ENCODE results near the gene VSIG10. TPM values are rescaled to one million over a fixed set of nuclear protein-coding genes. Genes with fewer than 3 reads are reported as not detected.

Gene VSIG10
- total RNA-seq, 2 donors from 2014 or later = 2.6 to 7.3 TPM

DNA sequence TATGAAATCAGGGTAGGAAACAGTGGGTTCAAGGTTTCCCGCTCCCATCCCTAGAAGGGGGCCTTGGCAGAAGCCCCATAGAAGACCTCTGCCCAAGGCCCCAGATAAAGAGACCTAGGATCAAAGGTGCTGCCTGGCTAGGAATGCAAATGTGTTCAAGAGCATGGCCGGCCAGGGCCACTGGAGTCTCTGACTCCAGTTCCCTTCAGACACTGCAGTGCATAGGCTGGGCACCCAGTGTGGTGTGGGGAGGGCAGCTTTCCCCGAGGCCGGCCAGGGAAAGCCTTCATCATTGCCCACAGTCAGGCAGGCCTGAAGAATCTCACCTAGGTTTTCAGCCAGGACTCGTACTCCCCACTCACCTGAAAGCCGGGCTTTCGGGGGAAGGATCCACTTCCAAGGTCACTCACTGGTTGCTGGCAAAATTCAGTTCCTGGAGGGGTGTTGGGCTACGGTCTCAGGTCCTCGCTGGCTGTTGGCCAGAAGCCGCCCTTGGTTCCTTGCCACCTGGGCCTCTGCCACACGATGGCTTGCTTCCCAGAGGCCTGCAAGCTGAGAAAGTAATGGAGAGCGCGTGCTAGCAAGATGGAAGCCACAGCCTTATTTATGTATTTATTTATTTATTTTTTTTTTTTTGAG lies 22.4 kb upstream of the VSIG10 start:
- no peaks in the 10 kb centered on the region for H3K27me3 Mint-ChIP-seq
- no peaks in the 10 kb centered on the region for H3K9me3 Mint-ChIP-seq
- no peaks in the 10 kb centered on the region for H3K36me3 Mint-ChIP-seq

DNA sequence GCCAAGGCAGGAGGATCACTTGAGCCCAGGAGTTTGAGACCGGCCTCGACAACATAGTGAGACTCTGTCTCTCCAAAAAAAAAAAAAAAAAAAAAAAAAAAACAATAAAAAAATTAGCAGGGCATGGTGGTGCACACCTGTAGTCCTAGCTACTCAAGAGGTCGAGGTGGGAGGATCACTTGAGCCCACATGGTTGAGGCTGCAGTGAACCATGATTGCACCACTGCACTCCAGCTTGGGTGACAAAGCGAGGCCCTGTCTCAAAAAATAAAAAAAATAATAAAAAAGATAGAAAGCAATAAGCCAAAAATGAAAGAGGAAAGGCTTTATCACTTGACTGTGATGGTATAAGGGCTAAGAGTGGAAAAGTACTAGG lies 21.9 kb upstream of the VSIG10 start:
- Mint-ChIP-seq H3K4me1 (ENCODE audit: low read depth in 2 of 2) (peaks cover under 1% of the 10 kb centered on the region in 2 donors), H3K4me3 (no peak overlapping the region), H3K36me3 (no peaks in the 10 kb centered on the region), H3K9me3 (no peaks in the 10 kb centered on the region), H3K27me3 (no peaks in the 10 kb centered on the region), H3K27ac (no peak overlapping the region)
- DNase-seq (ENCODE audit: low spot score) (no peak), ATAC-seq (no peak)

More for the DNA sequence above, 22.4 kb upstream of the VSIG10 start:
- no peak overlapping the region for H3K27ac Mint-ChIP-seq
- H3K4me3 Mint-ChIP-seq = no peak overlapping the region
- no peak for ATAC-seq
- no peaks in the 10 kb centered on the region for H3K4me1 Mint-ChIP-seq (ENCODE audit: low read depth in 2 of 2)
- no peak for DNase-seq (ENCODE audit: low spot score)

- DNase-seq (ENCODE audit: low spot score) (no peak), ATAC-seq (no peak)
- peaks cover 6 to 7% of the 10 kb centered on the region in 2 donors for H3K4me1 Mint-ChIP-seq (ENCODE audit: low read depth in 2 of 2)
- H3K4me3 Mint-ChIP-seq = no peak overlapping the region
- no peaks in the 10 kb centered on the region for H3K36me3 Mint-ChIP-seq
- no peaks in the 10 kb centered on the region for H3K27me3 Mint-ChIP-seq
- no peak overlapping the region for H3K27ac Mint-ChIP-seq
- H3K9me3 Mint-ChIP-seq = no peaks in the 10 kb centered on the region
Measured at GRCh38 chr12:118124333-118124874, 20.6 kb upstream of the VSIG10 start.

GRCh38 chr12:118122264-118122663 lies 18.5 kb upstream of the VSIG10 start:
- peaks cover 6 to 7% of the 10 kb centered on the region in 2 donors for H3K4me1 Mint-ChIP-seq (ENCODE audit: low read depth in 2 of 2)
- no peaks in the 10 kb centered on the region for H3K36me3 Mint-ChIP-seq
- H3K27ac Mint-ChIP-seq = no peak overlapping the region
- H3K27me3 Mint-ChIP-seq = no peaks in the 10 kb centered on the region
- no peaks in the 10 kb centered on the region for H3K9me3 Mint-ChIP-seq
- no peak for ATAC-seq
- DNase-seq (ENCODE audit: low spot score) = no peak
- H3K4me3 Mint-ChIP-seq = no peak overlapping the region

- peak in 1 of 2 donors; percentile 78 for ATAC-seq
- Mint-ChIP-seq H3K4me3 (no peak overlapping the region), H3K36me3 (no peaks in the 10 kb centered on the region), H3K27me3 (no peaks in the 10 kb centered on the region), H3K27ac (peak overlapping the region in 1 of 2 donors; percentile 17), H3K9me3 (no peaks in the 10 kb centered on the region), H3K4me1 (ENCODE audit: low read depth in 2 of 2) (peaks cover 6 to 7% of the 10 kb centered on the region in 2 donors)
- DNase-seq (ENCODE audit: low spot score) = no peak
Measured at GRCh38 chr12:118120579-118121363, 17.0 kb upstream of the VSIG10 start.

DNA sequence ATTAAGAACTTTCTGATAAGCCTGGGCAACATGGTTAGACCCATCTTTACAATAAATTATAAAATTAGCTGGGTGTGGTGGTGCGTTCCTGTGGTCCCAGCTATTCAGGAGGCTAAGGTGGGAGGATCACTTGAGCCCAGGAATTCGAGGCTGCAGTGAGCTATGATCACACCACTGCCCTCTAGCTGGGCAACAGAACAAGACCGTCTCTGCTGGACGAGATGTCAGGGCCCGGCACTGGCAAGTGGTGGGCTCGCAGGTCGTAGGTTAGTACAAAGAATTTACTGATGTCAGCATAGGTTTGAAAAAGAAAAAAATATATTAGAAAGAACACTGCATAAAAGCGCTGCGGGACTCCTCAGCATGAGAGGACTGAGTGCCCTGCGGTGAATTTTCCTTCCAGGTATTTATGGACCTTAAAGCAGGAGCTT lies 15.7 kb upstream of the VSIG10 start:
- no peaks in the 10 kb centered on the region for H3K9me3 Mint-ChIP-seq
- no peak overlapping the region for H3K4me3 Mint-ChIP-seq
- no peaks in the 10 kb centered on the region for H3K27me3 Mint-ChIP-seq
- ATAC-seq = no peak
- no peaks in the 10 kb centered on the region for H3K36me3 Mint-ChIP-seq
- no peak overlapping the region for H3K27ac Mint-ChIP-seq
- DNase-seq (ENCODE audit: low spot score) = no peak
- H3K4me1 Mint-ChIP-seq (ENCODE audit: low read depth in 2 of 2) = peaks cover 6 to 7% of the 10 kb centered on the region in 2 donors

- ATAC-seq = no peak
- H3K27me3 Mint-ChIP-seq = peaks cover 0 to 3% of the 10 kb centered on the region in 2 donors
- no peak overlapping the region for H3K27ac Mint-ChIP-seq
- no peak for DNase-seq (ENCODE audit: low spot score)
- no peak overlapping the region for H3K4me3 Mint-ChIP-seq
- peaks cover 3 to 5% of the 10 kb centered on the region in 2 donors for H3K4me1 Mint-ChIP-seq (ENCODE audit: low read depth in 2 of 2)
- H3K36me3 Mint-ChIP-seq = no peaks in the 10 kb centered on the region
- H3K9me3 Mint-ChIP-seq = no peaks in the 10 kb centered on the region
Measured at GRCh38 chr12:118109088-118109487, 5.3 kb upstream of the VSIG10 start.

DNA sequence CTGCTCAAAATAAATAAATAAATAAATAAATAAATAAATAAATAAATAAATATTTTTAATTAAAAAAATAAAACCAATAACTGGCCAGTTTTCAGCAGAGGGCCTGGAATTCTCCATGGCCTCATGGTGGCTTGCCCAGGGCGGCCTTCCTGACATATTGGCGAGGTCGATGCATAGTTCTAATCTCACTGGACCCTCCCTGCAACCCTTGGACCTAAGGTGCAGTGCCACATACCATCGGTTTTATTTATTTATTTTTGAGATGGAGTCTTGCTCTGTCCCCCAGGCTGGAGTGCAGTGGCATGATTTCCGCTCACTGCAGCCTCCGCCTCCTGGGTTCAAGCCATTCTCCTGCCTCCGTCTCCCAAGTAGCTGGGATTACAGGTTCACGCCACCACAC lies 3.9 kb upstream of the VSIG10 start:
- H3K27ac Mint-ChIP-seq = no peak overlapping the region
- no peak for ATAC-seq
- no peaks in the 10 kb centered on the region for H3K9me3 Mint-ChIP-seq
- peaks cover 6 to 9% of the 10 kb centered on the region in 2 donors for H3K4me1 Mint-ChIP-seq (ENCODE audit: low read depth in 2 of 2)
- H3K4me3 Mint-ChIP-seq = no peak overlapping the region
- no peaks in the 10 kb centered on the region for H3K36me3 Mint-ChIP-seq
- H3K27me3 Mint-ChIP-seq = peaks cover 5% of the 10 kb centered on the region in 2 donors
- DNase-seq (ENCODE audit: low spot score) = no peak

GRCh38 chr12:118107011-118107410 lies 3.2 kb upstream of the VSIG10 start:
- Mint-ChIP-seq H3K4me3 (no peak overlapping the region), H3K4me1 (ENCODE audit: low read depth in 2 of 2) (peaks cover 6 to 9% of the 10 kb centered on the region in 2 donors), H3K27me3 (peaks cover 8% of the 10 kb centered on the region in 2 donors), H3K27ac (no peak overlapping the region), H3K9me3 (no peaks in the 10 kb centered on the region), H3K36me3 (no peaks in the 10 kb centered on the region)
- DNase-seq (ENCODE audit: low spot score) (no peak), ATAC-seq (no peak)

DNA sequence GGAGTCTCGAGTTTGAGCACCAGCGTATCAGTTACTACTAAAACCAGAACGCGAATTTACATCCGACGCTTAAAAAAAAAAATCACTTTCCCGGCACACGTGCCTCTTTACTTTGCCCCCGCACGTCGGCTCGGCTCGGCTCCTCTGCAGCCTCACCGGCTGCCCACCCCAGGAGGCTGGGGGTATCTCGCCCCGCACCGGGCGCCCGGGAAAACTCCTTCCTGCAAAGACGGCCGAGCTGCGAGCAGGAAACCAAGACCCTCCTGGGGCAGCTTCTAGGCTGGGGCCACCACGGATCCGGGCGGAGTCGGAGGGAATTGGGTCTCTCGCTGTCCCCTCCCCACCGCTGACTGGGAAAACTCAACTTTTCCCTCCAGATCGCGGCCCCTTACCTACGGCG lies 610 bp downstream of the VSIG10 start:
- Mint-ChIP-seq H3K36me3 (no peaks in the 10 kb centered on the region), H3K4me3 (peak overlapping the region; percentile 88), H3K27me3 (peaks cover 12 to 19% of the 10 kb centered on the region in 2 donors), H3K27ac (no peak overlapping the region), H3K4me1 (ENCODE audit: low read depth in 2 of 2) (peaks cover 6 to 9% of the 10 kb centered on the region in 2 donors), H3K9me3 (no peaks in the 10 kb centered on the region)
- ATAC-seq = peak in 1 of 2 donors; percentile 10
- no peak for DNase-seq (ENCODE audit: low spot score)

DNA sequence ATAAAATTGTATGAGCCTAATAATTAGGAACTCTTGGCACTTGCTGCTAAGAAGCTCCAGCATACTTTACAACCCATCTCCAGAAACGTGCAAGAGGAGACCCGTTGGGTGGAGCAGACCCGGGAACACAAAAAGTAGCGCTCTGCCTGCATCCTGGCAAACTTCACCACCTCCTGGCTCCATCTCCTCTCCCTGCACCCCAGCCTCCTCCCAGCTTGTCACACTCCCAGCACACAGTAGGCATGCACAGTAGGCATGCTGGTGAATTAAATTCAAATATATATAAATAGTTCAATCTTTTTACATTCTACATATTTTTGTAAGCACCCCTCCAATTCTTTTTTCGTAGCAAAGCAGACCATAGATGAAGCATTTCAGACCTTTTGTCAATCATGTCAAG lies 1.2 kb downstream of the VSIG10 start:
- no peak overlapping the region for H3K27ac Mint-ChIP-seq
- H3K4me1 Mint-ChIP-seq (ENCODE audit: low read depth in 2 of 2) = peaks cover 6 to 9% of the 10 kb centered on the region in 2 donors
- no peak for DNase-seq (ENCODE audit: low spot score)
- peak overlapping the region; percentile 88 for H3K4me3 Mint-ChIP-seq
- ATAC-seq = no peak
- H3K9me3 Mint-ChIP-seq = no peaks in the 10 kb centered on the region
- H3K27me3 Mint-ChIP-seq = peaks cover 12 to 19% of the 10 kb centered on the region in 2 donors
- H3K36me3 Mint-ChIP-seq = no peaks in the 10 kb centered on the region

DNA sequence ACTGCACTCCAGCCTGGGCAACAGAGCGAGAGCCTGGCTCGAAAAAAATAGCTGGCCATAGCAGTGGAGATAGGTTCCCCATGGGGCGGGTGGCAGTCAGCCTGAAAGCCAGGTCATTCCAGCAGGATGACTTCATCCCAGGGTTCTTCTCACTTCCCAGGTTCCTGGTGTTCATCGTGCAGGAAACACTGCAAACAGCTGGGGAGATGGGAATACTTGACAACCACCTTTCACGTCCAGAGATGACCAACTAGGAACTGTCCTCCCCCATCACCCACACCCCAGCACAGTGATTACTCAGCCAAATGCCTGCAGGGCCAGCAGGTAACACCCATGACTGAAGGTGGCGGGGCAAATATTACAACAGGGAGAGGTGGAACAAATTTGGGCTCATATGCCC lies 1.7 kb downstream of the VSIG10 start:
- DNase-seq (ENCODE audit: low spot score) (no peak), ATAC-seq (no peak)
- Mint-ChIP-seq H3K4me3 (no peak overlapping the region), H3K27me3 (peaks cover 12 to 19% of the 10 kb centered on the region in 2 donors), H3K9me3 (no peaks in the 10 kb centered on the region), H3K4me1 (ENCODE audit: low read depth in 2 of 2) (peaks cover 6 to 9% of the 10 kb centered on the region in 2 donors), H3K36me3 (no peaks in the 10 kb centered on the region), H3K27ac (no peak overlapping the region)

GRCh38 chr12:118101051-118101450 lies 2.8 kb downstream of the VSIG10 start:
- peaks cover 6 to 9% of the 10 kb centered on the region in 2 donors for H3K4me1 Mint-ChIP-seq (ENCODE audit: low read depth in 2 of 2)
- H3K36me3 Mint-ChIP-seq = no peaks in the 10 kb centered on the region
- H3K27ac Mint-ChIP-seq = no peak overlapping the region
- no peak for DNase-seq (ENCODE audit: low spot score)
- peaks cover 12 to 19% of the 10 kb centered on the region in 2 donors for H3K27me3 Mint-ChIP-seq
- no peaks in the 10 kb centered on the region for H3K9me3 Mint-ChIP-seq
- no peak overlapping the region for H3K4me3 Mint-ChIP-seq
- ATAC-seq = no peak

Measured in natural killer cell treated with Interleukin-12 subunit alpha and Interleukin-12 subunit beta and Interleukin-15 and Interleukin-18, amount 100 ng/mL, for 72 hours (primary cell).